Right atrium auricular region (tissue), 2 donors: Measurements from ENCODE around the gene CYFIP2. TPM values are rescaled to one million over a fixed set of nuclear protein-coding genes. Genes with fewer than 3 reads are reported as not detected.
A peak's percentile ranks its signal among the peaks of the same experiment; 100 is the strongest.

Experiments used
- DNase-seq: peaks from one replicate; pipeline ENCODE4 v3.0.0-alpha.2; 2019; ENCODE audit warnings: low spot score
- H3K27ac ChIP-seq, 2 donors: fragments of 200-600 bp; sonication (generic); 1 replicate in 1 of 2; 2 replicates in 1 of 2; pipeline ENCODE4 v1.5.1; 2016 to 2019
- H3K27me3 ChIP-seq, 2 donors: fragments of 200-600 bp; sonication (generic); one replicate each; pipeline versions ENCODE4 v1.5.1 to v1.6.0; 2017 to 2019
- H3K36me3 ChIP-seq: fragments of 200-600 bp; sonication (generic); one replicate; pipeline ENCODE4 v1.5.1; 2016
- H3K4me1 ChIP-seq, 2 donors: fragments of 200-600 bp; sonication (generic); one replicate each; pipeline versions ENCODE4 v1.5.1 to v1.6.0; 2017 to 2019
- H3K4me3 ChIP-seq, 2 donors: fragments of 200-600 bp; sonication (generic); 1 replicate in 1 of 2; 2 replicates in 1 of 2; pipeline ENCODE4 v1.5.1; 2017 to 2019; ENCODE audit warnings: mild to moderate bottlenecking in 1 of 2, moderate library complexity in 1 of 2
- H3K9me3 ChIP-seq, 2 donors: fragments of 200-600 bp; sonication (generic); one replicate each; pipeline ENCODE4 v1.5.1; 2019
- CTCF ChIP-seq, 2 donors: fragments of 200-600 bp; sonication (generic); IDR thresholded peaks; one replicate each; pipeline ENCODE4 v1.5.1; 2019; ENCODE audit warnings: antibody characterized with exemption in 2 of 2
- total RNA-seq, 2 donors: library from RNA; depleted of rRNA; stranded (reverse); fragments of >200 nt; gene quantifications; one replicate each; pipeline ENCODE4 v1.1.0, GENCODE V29; 2016

Gene CYFIP2
- total RNA-seq, 2 donors from 2014 or later, result 51.5 to 55.4 TPM

- Histone ChIP-seq H3K27me3 (no peaks in the 10 kb centered on the region), H3K9me3 (no peaks in the 10 kb centered on the region), H3K27ac (peak overlapping the region in 1 of 2 donors; percentile 87), H3K4me1 (peaks cover 0 to 34% of the 10 kb centered on the region in 2 donors), H3K36me3 (no peaks in the 10 kb centered on the region), H3K4me3 (no peak overlapping the region)
- TF ChIP-seq CTCF (IDR thresholded peaks at IDR 0.05), result no peak
- no peak for DNase-seq
Measured at GRCh38 chr5:157269761-157270272, 3.9 kb downstream of the CYFIP2 start.

- TF ChIP-seq CTCF (IDR thresholded peaks at IDR 0.05), result no peak
- Histone ChIP-seq H3K9me3 (no peaks in the 10 kb centered on the region), H3K4me1 (peaks cover 0 to 29% of the 10 kb centered on the region in 2 donors), H3K36me3 (no peaks in the 10 kb centered on the region), H3K4me3 (no peak overlapping the region), H3K27ac (peak overlapping the region in 1 of 2 donors; percentile 87), H3K27me3 (no peaks in the 10 kb centered on the region)
- DNase-seq, result no peak
Measured at GRCh38 chr5:157270771-157271170, 4.8 kb downstream of the CYFIP2 start.

- Histone ChIP-seq H3K27ac (peak overlapping the region in 1 of 2 donors; percentile 22), H3K9me3 (no peaks in the 10 kb centered on the region), H3K36me3 (no peaks in the 10 kb centered on the region), H3K4me3 (no peak overlapping the region), H3K27me3 (no peaks in the 10 kb centered on the region), H3K4me1 (peaks cover 0 to 24% of the 10 kb centered on the region in 2 donors)
- no peak for DNase-seq
- no peak for TF ChIP-seq CTCF (IDR thresholded peaks at IDR 0.05)
Measured at GRCh38 chr5:157271740-157272271, 5.9 kb downstream of the CYFIP2 start.

GRCh38 chr5:157273131-157273556 lies 7.2 kb downstream of the CYFIP2 start:
- H3K4me1 ChIP-seq, result peaks cover 0 to 12% of the 10 kb centered on the region in 2 donors

GRCh38 chr5:157275403-157275802 lies 9.5 kb downstream of the CYFIP2 start:
- TF ChIP-seq CTCF (IDR thresholded peaks at IDR 0.05), result no peak
- Histone ChIP-seq H3K4me3 (no peak overlapping the region), H3K36me3 (no peaks in the 10 kb centered on the region), H3K9me3 (no peaks in the 10 kb centered on the region), H3K27ac (no peak overlapping the region), H3K4me1 (peaks cover 0 to 15% of the 10 kb centered on the region in 2 donors), H3K27me3 (no peaks in the 10 kb centered on the region)
- no peak for DNase-seq

More at GRCh38 chr5:157273131-157273556, 7.2 kb downstream of the CYFIP2 start:
- Histone ChIP-seq H3K4me3 (no peak overlapping the region), H3K9me3 (no peaks in the 10 kb centered on the region), H3K36me3 (no peaks in the 10 kb centered on the region), H3K27ac (no peak overlapping the region), H3K27me3 (no peaks in the 10 kb centered on the region)
- no peak for TF ChIP-seq CTCF (IDR thresholded peaks at IDR 0.05)
- no peak for DNase-seq
